Small intestine (tissue), 7 donors: ENCODE data around the gene TMEM116. TPM values are rescaled to one million over a fixed set of nuclear protein-coding genes. Genes with fewer than 3 reads are reported as not detected.
"Not testable (repeated sequence)": the region's sequence is repeated elsewhere in the genome, so short reads cannot be mapped to it uniquely, and the experiment has no call there.

Source experiments
- DNase-seq, 2 donors: peaks; one replicate each; pipeline versions ENCODE4 v3.0.0 to v3.0.0-alpha.2; 2013
- FAIRE-seq: peaks from 2 replicates; lab custom pipeline; 2012; peaks lifted over from hg19 to GRCh38; lab: Jason Lieb, UNC
- H3K27ac ChIP-seq, 3 donors: one replicate each; pipeline ENCODE4 v1.5.1; 2013; ENCODE audit warnings: low read length in 2 of 3, mild to moderate bottlenecking in 2 of 3, control low read depth in 1 of 3, inconsistent platforms in 1 of 3, low read depth in 1 of 3, moderate library complexity in 1 of 3
- H3K27me3 ChIP-seq, 3 donors: one replicate each; pipeline ENCODE4 v1.6.1; 2013; ENCODE audit warnings: low read length in 3 of 3, inconsistent platforms in 1 of 3; ENCODE audit not compliant: control insufficient read depth in 3 of 3, insufficient read depth in 3 of 3
- H3K36me3 ChIP-seq, 3 donors: one replicate each; pipeline ENCODE4 v1.6.1; 2013; ENCODE audit warnings: low read length in 3 of 3, inconsistent platforms in 1 of 3, low read depth in 1 of 3, mild to moderate bottlenecking in 1 of 3, moderate library complexity in 1 of 3; ENCODE audit not compliant: control insufficient read depth in 3 of 3, insufficient read depth in 2 of 3
- H3K4me1 ChIP-seq, 3 donors: one replicate each; pipeline ENCODE4 v1.6.1; 2013; ENCODE audit warnings: low read length in 2 of 3, inconsistent platforms in 1 of 3, low read depth in 1 of 3, mild to moderate bottlenecking in 1 of 3, moderate library complexity in 1 of 3; ENCODE audit not compliant: control insufficient read depth in 3 of 3, insufficient read depth in 2 of 3
- H3K4me3 ChIP-seq, 3 donors: one replicate each; pipeline ENCODE4 v1.5.1; 2013; ENCODE audit warnings: low read length in 3 of 3, control low read depth in 1 of 3, inconsistent platforms in 1 of 3, low read depth in 1 of 3, mild to moderate bottlenecking in 1 of 3, moderate library complexity in 1 of 3
- H3K9me3 ChIP-seq, 2 donors: one replicate each; pipeline ENCODE4 v1.6.1; 2013; ENCODE audit warnings: low read depth in 1 of 2, low read length in 1 of 2; ENCODE audit not compliant: control insufficient read depth in 2 of 2, insufficient read depth in 1 of 2
- WGBS, 3 donors: extraction: QIAGEN DNeasy Blood & Tissue Kit; methylation state at CpG; one replicate each; pipeline ENCODE4 v1.1.7; 2013; 5-methylcytosine and 5-hydroxymethylcytosine counted together
- polyA plus RNA-seq, 4 donors: library from polyadenylated mRNA; stranded (reverse) in 3 of 4; unstranded in 1 of 4; fragments of 200-250 nt in 3 of 4; fragments of 120-200 nt in 1 of 4; gene quantifications; one replicate each; pipeline versions ENCODE4 v1.2.1 to v1.2.3, GENCODE V29; 2013
- donor health status: healthy with polysubstance abuse.
- donor health status: control.
- donor health status: control.
- donor health status: Bipolar disorder and iron deficiency.
- donor health status: healthy.

TMEM116 gene
- polyA plus RNA-seq, 4 donors = 6.7 to 19.3 (median 11.1) TPM

GRCh38 chr12:112004041-112004440 lies 8.9 kb downstream of the TMEM116 start:
- H3K4me3 ChIP-seq = no peak overlapping the region
- FAIRE-seq (no peak), DNase-seq (no peak)
- no peaks in the 10 kb centered on the region for H3K9me3 ChIP-seq
- H3K4me1 ChIP-seq = no peaks in the 10 kb centered on the region
- H3K27ac ChIP-seq = no peak overlapping the region
- 97 to 98% (median 98%) methylated on average over 3 of the region's 3 CpGs for WGBS, 3 donors
- H3K36me3 ChIP-seq = peaks cover 0 to 5% (median 0%) of the 10 kb centered on the region in 3 donors
- no peaks in the 10 kb centered on the region for H3K27me3 ChIP-seq

DNA sequence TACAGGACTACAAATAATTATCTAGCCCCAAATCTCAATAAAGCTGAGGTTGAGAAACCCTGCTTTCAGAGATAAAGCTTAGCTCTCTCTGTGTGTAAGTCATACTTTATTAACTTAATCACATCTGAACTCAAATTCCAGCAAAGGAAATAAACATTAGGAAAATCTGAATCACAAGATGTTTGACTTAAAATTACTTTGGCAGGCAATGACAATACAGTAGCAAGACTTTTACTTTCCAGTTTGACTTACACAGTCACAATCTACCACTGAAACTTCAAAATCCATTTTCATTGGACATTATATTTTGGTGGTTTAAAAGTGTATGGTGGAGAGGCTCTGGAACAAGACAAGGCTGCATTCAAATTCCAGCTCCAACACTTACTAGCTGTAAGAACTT lies 11.4 kb downstream of the TMEM116 start:
- no peaks in the 10 kb centered on the region for H3K27me3 ChIP-seq
- no peak overlapping the region for H3K4me3 ChIP-seq
- H3K36me3 ChIP-seq = peaks cover 0 to 5% (median 0%) of the 10 kb centered on the region in 3 donors
- H3K27ac ChIP-seq = no peak overlapping the region
- DNase-seq = no peak
- H3K4me1 ChIP-seq = no peaks in the 10 kb centered on the region
- no peaks in the 10 kb centered on the region for H3K9me3 ChIP-seq
- FAIRE-seq = no peak

DNA sequence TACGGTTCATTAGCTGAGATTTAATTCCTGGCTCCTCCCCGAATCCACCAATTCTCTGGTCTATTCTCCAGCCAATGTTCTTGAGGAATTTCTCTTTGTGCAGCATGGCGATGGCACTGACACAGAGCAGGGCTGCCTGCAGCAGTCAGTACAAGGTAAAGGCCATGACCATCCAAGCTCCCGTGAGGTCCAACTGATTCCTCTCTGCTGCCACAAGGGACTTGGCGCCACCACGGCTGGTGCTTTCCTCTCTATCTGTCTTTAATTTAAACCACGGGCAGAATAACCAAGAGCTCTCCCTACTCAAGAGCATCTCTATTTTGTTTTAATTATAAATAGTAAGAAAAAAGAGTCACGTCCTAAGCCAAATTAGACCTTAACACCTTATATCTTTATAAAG lies 12.1 kb downstream of the TMEM116 start:
- FAIRE-seq (no peak), DNase-seq (no peak)
- Histone ChIP-seq H3K4me1 (no peaks in the 10 kb centered on the region), H3K36me3 (peaks cover 0 to 5% (median 0%) of the 10 kb centered on the region in 3 donors), H3K27me3 (no peaks in the 10 kb centered on the region), H3K4me3 (no peak overlapping the region), H3K27ac (no peak overlapping the region), H3K9me3 (no peaks in the 10 kb centered on the region)
- WGBS, 3 donors = 91 to 94% (median 92%) methylated on average over 8 of the region's 8 CpGs

DNA sequence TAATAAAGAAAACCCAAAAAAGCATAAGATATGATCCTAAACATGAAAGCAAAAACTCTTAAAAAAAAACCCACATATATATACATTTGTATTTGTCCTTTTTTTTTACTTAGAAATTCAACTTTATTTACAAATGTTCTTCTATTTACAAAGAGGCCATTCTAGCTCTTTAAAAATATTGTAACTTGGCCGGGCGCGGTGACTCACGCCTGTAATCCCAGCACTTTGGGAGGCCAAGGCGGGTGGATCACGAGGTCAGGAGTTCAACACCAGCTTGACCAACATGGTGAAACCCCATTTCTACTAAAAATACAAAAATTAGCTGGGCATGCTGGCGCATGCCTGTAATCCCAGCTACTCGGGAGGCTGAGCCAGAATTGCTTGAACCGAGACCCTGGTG lies 13.8 kb downstream of the TMEM116 start:
- WGBS, 3 donors = 92 to 95% (median 93%) methylated on average over 9 of the region's 9 CpGs
- not testable (repeated sequence) for H3K27ac ChIP-seq, H3K4me3 ChIP-seq, H3K27me3 ChIP-seq, H3K36me3 ChIP-seq, H3K9me3 ChIP-seq, DNase-seq, FAIRE-seq, H3K4me1 ChIP-seq

DNA sequence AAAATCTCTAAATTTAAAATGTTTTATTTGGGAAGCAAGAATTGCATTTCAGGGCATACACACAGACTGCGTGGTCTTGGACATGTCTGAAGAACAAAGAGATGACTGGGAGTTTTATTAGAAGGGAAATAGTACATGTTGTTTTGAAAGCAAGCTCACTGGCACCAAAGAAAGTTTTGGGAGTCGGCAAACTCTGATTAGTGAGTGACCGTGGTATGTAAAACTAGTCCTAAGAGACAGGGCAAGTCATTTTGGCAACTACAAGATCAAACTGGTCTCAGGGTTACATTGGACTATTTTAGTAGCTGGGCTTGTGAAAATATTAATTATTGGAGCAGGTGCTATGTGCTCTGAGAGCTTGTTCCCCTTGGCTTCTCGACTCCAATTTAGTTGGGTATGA lies 14.9 kb downstream of the TMEM116 start:
- Histone ChIP-seq H3K9me3 (no peaks in the 10 kb centered on the region), H3K36me3 (no peaks in the 10 kb centered on the region), H3K27ac (no peak overlapping the region), H3K4me3 (no peak overlapping the region), H3K27me3 (no peaks in the 10 kb centered on the region), H3K4me1 (no peaks in the 10 kb centered on the region)
- FAIRE-seq (no peak), DNase-seq (no peak)
- whole genome bisulfite sequencing, 3 donors = 91 to 97% (median 96%) methylated on average over 4 of the region's 4 CpGs

DNA sequence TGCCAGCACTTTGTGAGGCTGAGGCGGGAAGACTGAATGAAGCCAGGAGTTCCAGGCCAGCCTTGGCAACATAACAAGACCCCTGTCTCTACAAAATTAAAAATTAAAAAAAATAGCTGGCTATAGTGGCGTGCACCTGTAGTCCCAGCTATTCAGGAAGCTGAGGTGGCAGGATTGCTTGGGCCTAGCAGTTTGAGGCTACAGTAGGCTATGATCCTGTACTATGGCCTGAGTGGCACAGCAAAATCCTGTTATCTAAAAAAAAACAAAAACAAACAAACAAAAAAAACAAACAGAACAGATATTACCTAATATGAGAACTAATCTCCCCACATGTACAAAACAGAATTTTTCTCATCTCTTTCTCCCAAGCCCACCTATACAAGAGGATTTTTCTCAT lies 15.7 kb downstream of the TMEM116 start:
- H3K4me1 ChIP-seq = no peaks in the 10 kb centered on the region
- no peak overlapping the region for H3K4me3 ChIP-seq
- 91 to 100% (median 96%) methylated on average over 2 of the region's 2 CpGs for WGBS, 3 donors
- DNase-seq (no peak), FAIRE-seq (no peak)
- no peaks in the 10 kb centered on the region for H3K27me3 ChIP-seq
- no peaks in the 10 kb centered on the region for H3K36me3 ChIP-seq
- H3K27ac ChIP-seq = no peak overlapping the region
- H3K9me3 ChIP-seq = no peaks in the 10 kb centered on the region

GRCh38 chr12:111995782-111996480 lies 17.0 kb downstream of the TMEM116 start:
- no peaks in the 10 kb centered on the region for H3K9me3 ChIP-seq
- no peaks in the 10 kb centered on the region for H3K36me3 ChIP-seq
- H3K27me3 ChIP-seq = no peaks in the 10 kb centered on the region
- no peak for FAIRE-seq
- no peaks in the 10 kb centered on the region for H3K4me1 ChIP-seq
- WGBS, 3 donors = 93 to 100% (median 100%) methylated on average over 1 of the region's 1 CpG
- no peak overlapping the region for H3K4me3 ChIP-seq
- no peak for DNase-seq
- no peak overlapping the region for H3K27ac ChIP-seq

DNA sequence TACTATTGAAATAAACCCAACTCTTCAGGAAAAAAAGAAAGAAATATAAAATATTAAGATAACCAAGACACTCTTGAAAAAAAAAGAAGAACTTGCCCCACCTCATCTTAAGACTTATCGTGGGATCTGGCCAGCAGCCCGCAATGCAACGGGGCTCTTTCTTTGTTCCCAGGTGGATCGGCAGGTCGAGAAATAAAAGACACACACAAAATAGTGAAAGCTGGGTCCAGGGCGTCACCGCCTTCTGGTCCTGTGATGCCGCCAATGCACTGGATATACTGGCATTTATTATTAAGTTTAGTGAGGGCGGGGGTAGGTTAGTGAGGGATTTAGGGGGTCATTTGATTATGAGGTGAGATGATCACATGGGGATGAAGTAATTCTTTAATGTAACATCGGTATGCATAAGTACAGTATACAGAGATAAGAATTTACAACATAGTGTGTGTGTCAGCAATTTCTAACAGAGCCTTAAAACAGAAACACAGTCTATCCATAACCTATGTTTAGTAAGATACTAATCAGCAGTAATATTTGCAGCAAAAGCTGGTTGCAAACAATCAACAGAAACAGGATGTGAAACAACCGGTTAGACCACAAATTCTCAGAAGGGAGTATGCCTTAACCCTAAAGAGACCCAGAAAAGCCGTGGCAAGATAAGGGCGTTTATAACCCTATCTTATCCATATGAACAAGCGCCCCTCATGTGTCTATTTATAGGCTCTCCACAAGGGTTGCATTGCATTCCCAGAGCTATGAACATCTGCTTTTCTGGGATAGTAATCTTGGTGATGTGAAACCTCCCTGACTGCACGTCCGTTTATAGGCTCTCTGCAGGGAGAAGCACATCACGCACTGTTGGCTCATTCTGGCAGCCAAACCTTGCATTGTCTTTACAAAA lies 18.5 kb downstream of the TMEM116 start:
- not testable (repeated sequence) for H3K9me3 ChIP-seq, FAIRE-seq, H3K27me3 ChIP-seq, H3K4me1 ChIP-seq, H3K36me3 ChIP-seq
- Histone ChIP-seq H3K4me3 (peak overlapping the region in 1 of 3 donors; percentile 19), H3K27ac (peak overlapping the region in 2 of 3 donors; percentile 42 to 60)
- peak; percentile 32 to 52 for DNase-seq
- WGBS, 3 donors = 13 to 48% (median 13%) methylated on average over 17 of the region's 17 CpGs
